HEK293 (cell line): ENCODE measurements around the gene UBASH3B.

Source experiments
- CTCF ChIA-PET: fragments of 350-600 bp; formaldehyde crosslinking; extraction: SDS; loops from one replicate; lab custom pipeline; 2021; ENCODE audit warnings: antibody characterized with exemption; lab: Yijun Ruan, JAX
- POLR2A ChIA-PET: fragments of 300-600 bp; formaldehyde crosslinking; extraction: SDS; loops from one replicate; lab custom pipeline; 2020; ENCODE audit warnings: antibody characterized with exemption, inconsistent platforms; lab: Yijun Ruan, JAX
- H3K27ac ChIP-seq: fragments of 200-500 bp; sonication (Bioruptor generic); 2 replicates; pipeline ENCODE4 v1.5.1; 2014; ENCODE audit warnings: low read depth, low read length, control low read depth, inconsistent platforms; ENCODE audit errors: extremely low read depth
- H3K36me3 ChIP-seq, 2 experiments: fragments of 200-500 bp in 1 of 2; sonication (Bioruptor generic) in 1 of 2; 1 replicate in 1 of 2; 2 replicates in 1 of 2; pipeline ENCODE4 v1.5.1; 2014 to 2017; ENCODE audit warnings: inconsistent platforms in 2 of 2, low read length in 2 of 2; ENCODE audit not compliant: control insufficient read depth in 2 of 2, insufficient read depth in 1 of 2
- H3K4me1 ChIP-seq: fragments of 200-500 bp; sonication (Bioruptor generic); 2 replicates; pipeline ENCODE4 v1.5.1; 2014; ENCODE audit warnings: mild to moderate bottlenecking, low read length, inconsistent platforms; ENCODE audit not compliant: control insufficient read depth, insufficient read depth
- H3K4me3 ChIP-seq: 2 replicates; pipeline ENCODE4 v1.5.1; 2011; ENCODE audit warnings: low read depth, mild to moderate bottlenecking, control low read depth, low read length, moderate library complexity
- H3K9me3 ChIP-seq: fragments of 200-500 bp; sonication (Bioruptor generic); 2 replicates; pipeline ENCODE4 v1.5.1; 2014; ENCODE audit warnings: low read depth, low read length, inconsistent platforms; ENCODE audit not compliant: control insufficient read depth, insufficient read depth
- EGR2 ChIP-seq: fragments of 450-650 bp; formaldehyde crosslinking; IDR thresholded peaks from 2 replicates; pipeline ENCODE4 v1.5.1; 2016; ENCODE audit warnings: low read depth, missing biosample characterization, missing genetic modification characterization
- FEZF1 ChIP-seq: fragments of 450-650 bp; formaldehyde crosslinking; IDR thresholded peaks from 2 replicates; pipeline ENCODE4 v1.5.1; 2016; ENCODE audit warnings: missing biosample characterization, missing genetic modification characterization
- GLIS1 ChIP-seq: fragments of 450-650 bp; formaldehyde crosslinking; IDR thresholded peaks from 2 replicates; pipeline ENCODE4 v1.5.1; 2016; ENCODE audit warnings: missing biosample characterization, missing genetic modification characterization
- IKZF3 ChIP-seq: fragments of 450-650 bp; IDR thresholded peaks from 2 replicates; pipeline ENCODE4 v1.5.0; 2018; ENCODE audit warnings: missing biosample characterization, mild to moderate bottlenecking, missing genetic modification characterization, moderate library complexity
- MEIS1 ChIP-seq: sonication (generic); formaldehyde crosslinking; IDR thresholded peaks from 2 replicates; pipeline ENCODE4 v1.8.1; 2022; ENCODE audit warnings: missing genetic modification reagents, mild to moderate bottlenecking, borderline replicate concordance
- MZF1 ChIP-seq: fragments of 450-650 bp; formaldehyde crosslinking; IDR thresholded peaks from 2 replicates; pipeline ENCODE4 v1.5.1; 2017; ENCODE audit warnings: missing biosample characterization, missing genetic modification characterization, borderline replicate concordance
- OSR2 ChIP-seq: fragments of 450-650 bp; formaldehyde crosslinking; IDR thresholded peaks from 2 replicates; pipeline ENCODE4 v1.5.1; 2016; ENCODE audit warnings: missing biosample characterization, missing genetic modification characterization
- SP7 ChIP-seq: fragments of 450-650 bp; formaldehyde crosslinking; IDR thresholded peaks from 2 replicates; pipeline ENCODE4 v1.5.1; 2016; ENCODE audit warnings: missing biosample characterization, missing genetic modification characterization
- TRIM28 ChIP-seq: IDR thresholded peaks from 2 replicates; pipeline ENCODE4 v1.6.1; 2011; ENCODE audit warnings: low read length, control low read depth, borderline replicate concordance
- ZBTB1 ChIP-seq: fragments of 450-650 bp; formaldehyde crosslinking; IDR thresholded peaks from 2 replicates; pipeline ENCODE4 v1.5.1; 2016; ENCODE audit warnings: missing biosample characterization, missing genetic modification characterization
- ZBTB21 ChIP-seq: fragments of 450-650 bp; formaldehyde crosslinking; IDR thresholded peaks from 2 replicates; pipeline ENCODE4 v1.5.1; 2017; ENCODE audit warnings: missing biosample characterization, missing genetic modification characterization
- ZFHX2 ChIP-seq: fragments of 450-650 bp; formaldehyde crosslinking; conservative IDR thresholded peaks from 2 replicates; pipeline ENCODE4 v1.5.1; 2016; ENCODE audit warnings: missing biosample characterization, missing genetic modification characterization
- ZIC2 ChIP-seq: fragments of 450-650 bp; formaldehyde crosslinking; IDR thresholded peaks from 2 replicates; pipeline ENCODE4 v1.5.1; 2016; ENCODE audit warnings: missing biosample characterization, missing genetic modification characterization
- ZNF10 ChIP-seq: fragments of 450-650 bp; formaldehyde crosslinking; IDR thresholded peaks from 2 replicates; pipeline ENCODE4 v1.5.1; 2017; ENCODE audit warnings: missing biosample characterization, missing genetic modification characterization
- ZNF121 ChIP-seq: fragments of 450-650 bp; formaldehyde crosslinking; IDR thresholded peaks from 2 replicates; pipeline ENCODE4 v1.5.1; 2016; ENCODE audit warnings: missing biosample characterization, missing genetic modification characterization
- ZNF202 ChIP-seq: fragments of 450-650 bp; formaldehyde crosslinking; IDR thresholded peaks from 2 replicates; pipeline ENCODE4 v1.5.1; 2016; ENCODE audit warnings: missing biosample characterization, missing genetic modification characterization, borderline replicate concordance
- ZNF24 ChIP-seq: fragments of 450-650 bp; formaldehyde crosslinking; IDR thresholded peaks from 2 replicates; pipeline ENCODE4 v1.5.1; 2016; ENCODE audit warnings: missing biosample characterization, missing genetic modification characterization
- ZNF37A ChIP-seq: fragments of 450-650 bp; IDR thresholded peaks from 2 replicates; pipeline ENCODE4 v1.5.1; 2018; ENCODE audit warnings: missing biosample characterization, missing genetic modification characterization
- ZNF530 ChIP-seq: fragments of 450-650 bp; formaldehyde crosslinking; IDR thresholded peaks from 2 replicates; pipeline ENCODE4 v1.5.1; 2016; ENCODE audit warnings: low read depth, missing biosample characterization, missing genetic modification characterization
- ZNF558 ChIP-seq: fragments of 450-650 bp; formaldehyde crosslinking; IDR thresholded peaks from 2 replicates; pipeline ENCODE4 v1.5.1; 2016; ENCODE audit warnings: missing biosample characterization, missing genetic modification characterization
- ZNF561 ChIP-seq: fragments of 450-650 bp; IDR thresholded peaks from 2 replicates; pipeline ENCODE4 v1.5.1; 2018; ENCODE audit warnings: missing biosample characterization, missing genetic modification characterization, borderline replicate concordance
- ZNF629 ChIP-seq: fragments of 450-650 bp; formaldehyde crosslinking; IDR thresholded peaks from 2 replicates; pipeline ENCODE4 v1.5.1; 2017; ENCODE audit warnings: missing biosample characterization, missing genetic modification characterization
- ZNF830 ChIP-seq: fragments of 450-650 bp; IDR thresholded peaks from 2 replicates; pipeline ENCODE4 v1.5.0; 2018; ENCODE audit warnings: missing biosample characterization, missing genetic modification characterization, low read depth, mild to moderate bottlenecking, moderate library complexity
- ZNF843 ChIP-seq: fragments of 450-650 bp; formaldehyde crosslinking; IDR thresholded peaks from 2 replicates; pipeline ENCODE4 v1.5.1; 2016; ENCODE audit warnings: missing biosample characterization, missing genetic modification characterization
- ZSCAN23 ChIP-seq: fragments of 450-650 bp; formaldehyde crosslinking; IDR thresholded peaks from 2 replicates; pipeline ENCODE4 v1.5.1; 2016; ENCODE audit warnings: missing biosample characterization, missing genetic modification characterization
- ZSCAN30 ChIP-seq: fragments of 450-650 bp; IDR thresholded peaks from 2 replicates; pipeline ENCODE4 v1.5.1; 2018; ENCODE audit warnings: missing biosample characterization, mild to moderate bottlenecking, missing genetic modification characterization, moderate library complexity
- TF ChIP-seq, protein P1 (sequence below): fragments of 450-650 bp; formaldehyde crosslinking; IDR thresholded peaks from 2 replicates; pipeline ENCODE4 v1.5.1; 2016; ENCODE audit warnings: missing biosample characterization, missing genetic modification characterization
- TF ChIP-seq, protein P2 (sequence below): fragments of 450-650 bp; formaldehyde crosslinking; IDR thresholded peaks from 2 replicates; pipeline ENCODE4 v1.5.1; 2017; ENCODE audit warnings: missing biosample characterization, missing genetic modification characterization
- TF ChIP-seq, protein P3 (sequence below): fragments of 450-650 bp; formaldehyde crosslinking; IDR thresholded peaks from 2 replicates; pipeline ENCODE4 v1.5.1; 2016; ENCODE audit warnings: missing biosample characterization, missing genetic modification characterization

UBASH3B gene

DNA sequence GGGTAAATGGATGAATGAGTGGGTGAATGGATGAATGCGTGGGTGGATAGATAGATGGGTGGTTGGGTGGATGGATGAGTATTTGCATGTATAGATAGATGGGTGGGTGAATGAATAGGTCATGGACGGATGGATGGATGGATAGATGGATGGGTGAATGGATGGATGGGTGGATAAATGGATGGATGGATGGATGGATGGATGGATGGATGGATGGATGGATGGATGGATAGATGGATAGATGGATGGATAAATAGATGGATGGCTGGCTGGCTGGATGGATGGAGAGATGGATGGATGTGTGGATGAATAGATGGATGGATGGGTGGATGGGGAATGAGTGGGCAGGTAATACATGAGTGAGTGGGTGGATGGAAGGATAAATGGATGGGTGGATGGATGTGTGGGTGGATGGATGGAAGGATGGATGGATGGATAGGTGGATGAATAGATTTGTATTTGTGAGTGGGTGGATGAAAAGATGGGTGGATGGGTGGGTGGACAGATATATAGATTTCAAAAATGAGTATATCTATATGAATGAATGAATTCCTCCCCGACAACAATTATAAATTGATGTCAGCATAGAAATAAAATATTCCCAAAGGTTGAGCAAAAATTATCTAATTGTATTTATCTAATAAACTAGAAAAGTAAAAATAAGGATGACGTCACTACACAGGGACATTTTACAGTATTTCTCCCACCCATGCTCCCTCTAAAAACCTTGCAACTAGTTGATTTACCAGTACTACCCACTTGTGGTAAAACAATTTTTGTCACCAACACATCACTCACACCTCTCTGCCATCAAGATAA, 182.2 kb downstream of the UBASH3B start (continued):
- TF ChIP-seq, protein P1, sequence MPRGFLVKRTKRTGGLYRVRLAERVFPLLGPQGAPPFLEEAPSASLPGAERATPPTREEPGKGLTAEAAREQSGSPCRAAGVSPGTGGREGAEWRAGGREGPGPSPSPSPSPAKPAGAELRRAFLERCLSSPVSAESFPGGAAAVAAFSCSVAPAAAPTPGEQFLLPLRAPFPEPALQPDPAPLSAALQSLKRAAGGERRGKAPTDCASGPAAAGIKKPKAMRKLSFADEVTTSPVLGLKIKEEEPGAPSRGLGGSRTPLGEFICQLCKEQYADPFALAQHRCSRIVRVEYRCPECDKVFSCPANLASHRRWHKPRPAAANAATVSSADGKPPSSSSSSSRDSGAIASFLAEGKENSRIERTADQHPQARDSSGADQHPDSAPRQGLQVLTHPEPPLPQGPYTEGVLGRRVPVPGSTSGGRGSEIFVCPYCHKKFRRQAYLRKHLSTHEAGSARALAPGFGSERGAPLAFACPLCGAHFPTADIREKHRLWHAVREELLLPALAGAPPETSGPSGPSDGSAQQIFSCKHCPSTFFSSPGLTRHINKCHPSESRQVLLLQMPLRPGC (tag by site-specific recombination): no peak
- peak; percentile 85 for TF ChIP-seq ZFHX2 (tag by site-specific recombination)
- no peak for TF ChIP-seq ZNF558 (tag by site-specific recombination)
- TF ChIP-seq, protein P2, sequence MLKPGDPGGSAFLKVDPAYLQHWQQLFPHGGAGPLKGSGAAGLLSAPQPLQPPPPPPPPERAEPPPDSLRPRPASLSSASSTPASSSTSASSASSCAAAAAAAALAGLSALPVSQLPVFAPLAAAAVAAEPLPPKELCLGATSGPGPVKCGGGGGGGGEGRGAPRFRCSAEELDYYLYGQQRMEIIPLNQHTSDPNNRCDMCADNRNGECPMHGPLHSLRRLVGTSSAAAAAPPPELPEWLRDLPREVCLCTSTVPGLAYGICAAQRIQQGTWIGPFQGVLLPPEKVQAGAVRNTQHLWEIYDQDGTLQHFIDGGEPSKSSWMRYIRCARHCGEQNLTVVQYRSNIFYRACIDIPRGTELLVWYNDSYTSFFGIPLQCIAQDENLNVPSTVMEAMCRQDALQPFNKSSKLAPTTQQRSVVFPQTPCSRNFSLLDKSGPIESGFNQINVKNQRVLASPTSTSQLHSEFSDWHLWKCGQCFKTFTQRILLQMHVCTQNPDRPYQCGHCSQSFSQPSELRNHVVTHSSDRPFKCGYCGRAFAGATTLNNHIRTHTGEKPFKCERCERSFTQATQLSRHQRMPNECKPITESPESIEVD (tag by site-specific recombination): no peak
- TF ChIP-seq MZF1 (tag by site-specific recombination): no peak
- TF ChIP-seq ZNF561 (tag by site-specific recombination): no peak
- TF ChIP-seq ZNF843: no peak
- no peak for TF ChIP-seq ZSCAN30 (tag by site-specific recombination)
- TF ChIP-seq SP7 (tag by site-specific recombination): no peak
- TF ChIP-seq IKZF3 (tag by site-specific recombination): no peak
- no peak for TF ChIP-seq ZNF37A (tag by site-specific recombination)
- TF ChIP-seq ZNF202 (tag by site-specific recombination): no peak

DNA sequence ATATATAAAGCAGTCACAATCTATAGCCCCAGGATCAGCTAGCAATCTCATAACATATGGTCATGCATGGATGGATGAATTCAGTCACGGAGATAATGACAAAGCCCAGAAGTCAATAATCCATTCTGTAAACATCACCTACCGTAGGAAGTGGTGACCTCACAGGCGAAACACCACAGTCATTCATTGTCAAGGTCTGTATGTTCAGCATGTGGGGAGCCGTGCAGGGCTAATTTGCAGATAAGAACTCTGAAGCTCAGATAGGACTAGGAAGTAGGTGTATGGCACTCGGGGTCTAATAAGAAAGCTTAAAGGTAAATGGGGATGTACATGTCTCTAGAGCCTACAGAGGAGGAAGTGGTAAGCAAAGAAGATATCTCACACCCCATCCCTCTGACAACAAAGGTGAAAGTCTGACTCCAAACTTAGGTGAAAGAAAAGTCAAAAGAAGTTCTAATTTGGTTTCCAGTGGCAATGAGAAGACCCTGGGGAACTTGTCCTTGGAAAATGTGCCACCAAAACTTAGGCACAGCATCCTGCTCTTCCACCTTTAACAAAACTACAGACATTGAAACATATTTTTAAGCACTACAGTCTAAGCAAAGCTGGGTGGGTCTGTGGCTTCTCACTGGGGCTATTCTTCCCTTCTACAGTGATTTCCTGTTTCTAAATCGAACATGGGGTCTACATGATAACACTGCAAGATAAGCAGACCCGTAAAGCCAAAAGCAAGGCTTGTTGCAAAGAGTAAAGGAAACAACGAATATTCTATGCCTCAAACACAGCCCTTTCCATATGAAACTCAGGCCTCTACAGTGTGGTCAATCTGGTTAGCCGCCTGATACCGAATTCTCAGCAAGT, 188.0 kb downstream of the UBASH3B start:
- Histone ChIP-seq H3K27ac (no peak overlapping the region), H3K4me3 (no peak overlapping the region), H3K9me3 (no peaks in the 10 kb centered on the region), H3K4me1 (no peaks in the 10 kb centered on the region), H3K36me3 (no peaks in the 10 kb centered on the region)
- CTCF ChIA-PET: interaction anchor here (0.6 to 3.3 kb wide), 4 partner anchors 11 to 238 kb away, joined by 3 to 15 read pairs (median 4); no protein-coding TSS in a partner anchor
- TF ChIP-seq EGR2: peak; percentile 57; the same call in 1 of the 2 replicates
- peak; percentile 81 for TF ChIP-seq ZIC2 (tag by site-specific recombination)
- TF ChIP-seq ZBTB21: peak; percentile 22; the same call in 1 of the 2 replicates
- 0 out of 2 replicates have a peak, but pooled peaks have one; percentile 22 for TF ChIP-seq ZNF10 (tag by site-specific recombination)
- TF ChIP-seq ZNF121 (tag by site-specific recombination): no peak
- no peak for TF ChIP-seq MEIS1 (CRISPR knock-in tag)
- TF ChIP-seq ZNF629: peak; percentile 74
- peak; percentile 87 for TF ChIP-seq OSR2 (tag by site-specific recombination)
- peak; percentile 67; the same call in 1 of the 2 replicates for TF ChIP-seq ZNF24 (tag by site-specific recombination)
- no peak for TF ChIP-seq ZBTB1 (tag by site-specific recombination)
- peak; percentile 23; the same call in 1 of the 2 replicates for TF ChIP-seq FEZF1 (tag by site-specific recombination)
- peak; percentile 40 for TF ChIP-seq ZFHX2 (tag by site-specific recombination)
- TF ChIP-seq ZNF37A (tag by site-specific recombination): no peak
- TF ChIP-seq, protein P3, sequence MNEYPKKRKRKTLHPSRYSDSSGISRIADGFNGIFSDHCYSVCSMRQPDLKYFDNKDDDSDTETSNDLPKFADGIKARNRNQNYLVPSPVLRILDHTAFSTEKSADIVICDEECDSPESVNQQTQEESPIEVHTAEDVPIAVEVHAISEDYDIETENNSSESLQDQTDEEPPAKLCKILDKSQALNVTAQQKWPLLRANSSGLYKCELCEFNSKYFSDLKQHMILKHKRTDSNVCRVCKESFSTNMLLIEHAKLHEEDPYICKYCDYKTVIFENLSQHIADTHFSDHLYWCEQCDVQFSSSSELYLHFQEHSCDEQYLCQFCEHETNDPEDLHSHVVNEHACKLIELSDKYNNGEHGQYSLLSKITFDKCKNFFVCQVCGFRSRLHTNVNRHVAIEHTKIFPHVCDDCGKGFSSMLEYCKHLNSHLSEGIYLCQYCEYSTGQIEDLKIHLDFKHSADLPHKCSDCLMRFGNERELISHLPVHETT (tag by site-specific recombination): 0 out of 2 replicates have a peak, but pooled peaks have one; percentile 30
- TF ChIP-seq ZNF530 (tag by site-specific recombination): no peak
- TF ChIP-seq GLIS1 (tag by site-specific recombination): peak; percentile 58; the same call in 1 of the 2 replicates
- peak; percentile 83; the same call in 1 of the 2 replicates for TF ChIP-seq MZF1 (tag by site-specific recombination)
- 0 out of 2 replicates have a peak, but pooled peaks have one; percentile 38 for TF ChIP-seq ZSCAN23
- TF ChIP-seq ZNF843: 0 out of 2 replicates have a peak, but pooled peaks have one; percentile 34
- no peak; the same call in 1 of the 2 replicates for TF ChIP-seq TRIM28
- TF ChIP-seq ZNF830 (tag by site-specific recombination): no peak
- peak; percentile 80 for TF ChIP-seq SP7 (tag by site-specific recombination)
- POLR2A ChIA-PET: no interaction called here
